Stomach (tissue), 4 donors: ENCODE data around the gene DOCK9.

Experiments
- CTCF ChIP-seq, 7 experiments: fragments of 450-650 bp in 4 of 7; fragments of 200-600 bp in 3 of 7; sonication (generic) in 3 of 7; IDR thresholded peaks; one replicate each; pipeline ENCODE4 v1.5.1; 2016 to 2019; ENCODE audit warnings: antibody characterized with exemption in 7 of 7, control low read depth in 2 of 7, mild to moderate bottlenecking in 1 of 7
- EP300 ChIP-seq: sonication (generic); formaldehyde crosslinking; IDR thresholded peaks from one replicate; pipeline ENCODE4 v1.6.1; 2017; ENCODE audit warnings: antibody characterized with exemption

DNA sequence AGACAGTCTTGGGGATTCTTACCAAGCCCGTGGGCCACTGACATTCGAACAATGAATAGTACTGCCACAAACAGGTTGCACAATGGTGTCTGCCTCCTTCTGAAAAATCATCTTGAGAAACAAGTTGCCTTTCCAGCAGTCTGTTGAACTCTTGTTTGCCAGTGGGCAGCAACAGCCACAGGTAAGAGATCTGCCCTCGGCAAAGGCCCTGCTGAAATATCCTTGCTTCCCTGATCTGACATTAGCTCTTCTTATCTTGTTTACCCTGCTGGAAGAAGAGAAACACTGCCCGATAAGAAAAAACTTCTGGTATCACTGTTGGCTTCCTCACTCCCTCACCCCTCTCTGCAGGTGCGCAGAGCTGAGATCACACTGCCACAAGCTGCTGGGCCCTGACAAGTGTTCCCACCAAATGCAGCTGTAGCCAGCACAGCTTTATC is 2.0 kb downstream of the DOCK9 start:
- TF ChIP-seq EP300: no peak
- TF ChIP-seq CTCF (IDR thresholded peaks at IDR 0.05): no peak
